Effector CD8-positive, alpha-beta T cell (primary cell): ENCODE results near the gene RBP3.

ENCODE experiments used
- DNase-seq: peaks from one replicate; lab custom pipeline; 2025; lab: John Stamatoyannopoulos, UW

RBP3 gene

DNA sequence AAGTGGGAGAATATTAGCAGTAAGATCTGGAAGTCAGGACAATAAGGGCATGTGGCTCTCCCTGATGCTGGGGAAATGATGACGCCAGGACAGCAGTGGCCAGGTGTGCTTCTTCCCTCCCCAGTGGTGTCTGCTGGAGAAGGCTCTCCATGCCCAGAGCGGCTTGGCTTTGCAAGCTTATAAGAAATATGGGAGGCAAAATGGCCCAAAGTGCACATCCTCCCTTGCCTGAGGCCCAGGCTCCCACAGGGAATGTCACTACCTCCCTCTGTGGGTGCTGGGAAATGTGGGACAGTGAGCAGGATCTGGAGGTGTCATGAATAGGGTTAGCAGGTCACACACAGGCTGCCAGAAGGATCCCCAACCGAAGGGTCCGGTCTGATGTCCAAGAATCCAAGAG lies 53.0 kb downstream of the RBP3 start:
- DNase-seq, result no peak

DNA sequence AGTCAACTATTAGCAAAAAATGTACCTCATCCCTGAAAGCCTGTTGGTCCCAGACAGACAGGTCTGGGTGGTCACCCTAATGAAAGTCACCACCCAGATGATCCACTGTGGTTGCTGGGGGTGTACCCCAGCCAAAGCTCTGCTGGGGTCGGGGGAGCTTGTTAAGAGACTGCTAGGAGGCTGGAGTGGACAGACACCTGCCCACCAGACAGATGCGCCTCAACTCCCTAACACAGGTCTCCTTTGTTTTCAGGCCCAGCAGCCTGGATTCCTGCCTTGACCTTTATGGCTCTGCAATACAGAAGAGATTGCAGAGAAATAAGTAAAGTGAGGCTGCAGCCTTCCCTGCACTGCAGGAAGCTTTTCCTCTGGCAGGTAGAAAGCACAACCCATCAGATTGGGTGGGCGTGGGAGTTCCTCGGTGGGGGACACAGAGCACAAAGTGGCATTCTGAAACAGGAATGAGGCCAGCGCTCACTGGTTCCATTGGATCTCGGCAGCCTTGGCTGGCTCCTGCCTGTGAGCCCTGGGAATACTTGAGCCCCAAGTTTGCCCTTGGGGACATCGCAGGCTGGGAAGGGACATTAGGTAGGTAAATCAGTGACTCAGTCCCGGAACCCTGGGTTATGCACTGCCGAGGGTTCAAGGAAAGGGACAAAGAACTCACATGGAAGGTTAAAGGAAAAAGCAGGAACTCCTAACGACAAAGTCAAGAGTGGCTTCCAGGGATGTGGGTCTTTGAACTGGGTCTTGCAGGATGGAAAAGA lies 53.9 kb downstream of the RBP3 start:
- DNase-seq, result no peak

DNA sequence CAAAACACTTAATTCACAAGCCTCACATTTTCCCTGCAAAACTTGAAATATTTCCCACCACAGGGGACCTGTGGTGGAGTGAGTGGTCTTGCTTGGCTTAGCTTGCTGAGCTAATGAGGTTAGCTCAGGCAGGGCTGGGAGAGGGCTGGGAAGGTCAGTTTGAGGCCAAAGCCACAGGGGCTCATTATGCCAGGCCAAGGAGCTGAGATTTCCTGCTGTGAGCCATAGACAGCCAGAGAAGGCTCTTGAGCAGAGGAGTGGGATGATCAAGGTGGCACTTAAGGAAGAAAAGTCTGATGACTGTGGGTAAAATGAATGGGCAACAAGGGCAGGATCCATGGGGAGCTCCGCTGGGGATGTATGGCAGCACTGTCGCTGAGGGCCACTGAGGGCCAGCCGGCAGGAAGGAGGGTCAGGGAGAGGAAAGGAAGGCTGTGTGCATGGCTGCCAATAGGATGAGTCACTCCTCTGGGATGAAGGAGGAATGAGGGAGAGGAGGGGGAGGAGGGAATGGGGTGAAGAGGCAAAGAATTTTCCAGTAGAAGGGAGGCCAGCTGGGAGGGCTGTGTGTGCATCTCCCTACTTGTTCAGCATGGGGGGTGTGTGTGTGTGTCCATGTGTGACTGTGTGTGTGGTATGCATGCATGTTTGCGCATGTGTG lies 54.6 kb downstream of the RBP3 start:
- DNase-seq, result no peak

DNA sequence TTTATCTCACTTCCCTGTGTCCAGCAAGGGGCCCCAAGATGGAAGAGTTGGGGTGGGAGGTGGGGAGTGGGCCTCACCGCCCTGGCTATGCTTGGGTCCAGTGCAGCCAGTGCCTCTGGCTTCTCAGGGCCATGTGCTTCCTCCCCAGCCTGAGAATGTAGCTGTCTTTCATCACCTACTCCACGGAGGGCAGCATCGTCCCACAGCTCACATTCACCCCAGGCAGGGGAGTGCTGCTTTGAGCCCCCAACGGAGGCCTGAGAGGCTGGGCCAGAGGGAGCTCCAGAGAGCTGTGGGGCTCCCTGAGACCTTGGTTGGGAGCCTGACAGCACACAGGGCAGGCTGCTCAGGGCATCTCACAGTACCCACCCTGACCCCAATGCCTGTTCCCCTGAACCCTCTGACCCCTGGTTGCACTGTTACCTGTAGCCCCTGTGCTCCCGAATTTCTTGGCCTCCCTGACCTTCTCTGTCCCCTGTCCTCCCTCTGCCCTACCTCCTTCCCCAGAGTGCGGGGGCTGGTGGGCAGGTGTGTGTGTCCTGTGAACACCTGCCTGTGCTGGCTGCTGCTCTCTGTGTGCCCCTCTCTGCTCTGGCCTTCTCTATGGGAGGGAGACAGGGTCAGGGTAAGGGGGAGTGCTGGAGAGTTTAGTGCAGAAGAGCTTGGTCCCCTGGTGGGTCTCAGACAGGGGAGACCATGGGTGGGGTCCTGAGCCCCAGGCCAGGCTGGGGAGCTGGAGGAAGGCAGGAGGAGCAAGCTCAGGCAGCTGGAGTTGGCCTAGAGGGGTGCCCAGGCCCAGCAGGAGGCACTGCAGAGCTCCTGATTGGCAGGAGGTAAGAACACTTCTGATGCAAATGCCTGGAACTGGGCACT lies 55.5 kb downstream of the RBP3 start:
- DNase-seq, result no peak

DNA sequence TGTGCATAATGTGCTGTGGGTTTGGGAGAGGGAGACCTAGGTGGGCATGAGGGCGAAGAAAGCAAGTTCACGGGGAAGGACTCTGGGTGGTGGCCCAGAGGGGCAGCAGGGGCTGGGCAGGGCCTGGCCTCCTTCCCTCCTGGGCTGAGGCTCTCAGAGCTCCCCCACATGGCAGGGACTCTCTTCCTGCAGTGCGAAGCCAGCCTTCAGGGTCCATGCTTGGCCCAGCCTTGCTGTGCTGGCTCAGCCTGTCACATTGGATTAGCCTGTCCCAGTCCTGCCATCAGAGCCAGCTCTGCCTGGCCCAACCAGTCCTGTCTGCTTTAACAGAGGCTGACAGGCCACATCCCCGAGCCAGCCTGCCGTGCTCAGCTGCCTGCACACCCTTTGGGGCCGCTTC lies 56.3 kb downstream of the RBP3 start:
- DNase-seq, result no peak

DNA sequence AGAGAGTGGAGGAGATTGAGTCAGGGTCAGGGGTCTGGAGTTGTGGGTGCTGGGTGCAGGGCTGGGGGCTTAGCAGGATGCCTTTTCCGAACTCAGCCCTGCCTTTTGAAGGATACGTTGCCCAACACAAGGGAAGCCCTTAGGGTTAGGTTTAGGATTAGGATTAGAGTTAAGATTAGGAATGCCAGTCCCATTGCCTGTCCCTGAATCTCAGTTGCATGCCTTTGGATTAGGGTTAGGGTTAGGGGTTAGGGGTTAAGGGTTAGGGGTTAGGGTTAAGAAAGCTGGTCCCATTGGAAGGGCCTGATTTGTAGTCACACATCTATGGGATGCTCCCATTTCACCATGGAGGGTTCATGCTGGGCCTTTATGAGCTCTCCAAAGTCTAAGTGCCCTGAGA lies 56.8 kb downstream of the RBP3 start:
- DNase-seq, result no peak

DNA sequence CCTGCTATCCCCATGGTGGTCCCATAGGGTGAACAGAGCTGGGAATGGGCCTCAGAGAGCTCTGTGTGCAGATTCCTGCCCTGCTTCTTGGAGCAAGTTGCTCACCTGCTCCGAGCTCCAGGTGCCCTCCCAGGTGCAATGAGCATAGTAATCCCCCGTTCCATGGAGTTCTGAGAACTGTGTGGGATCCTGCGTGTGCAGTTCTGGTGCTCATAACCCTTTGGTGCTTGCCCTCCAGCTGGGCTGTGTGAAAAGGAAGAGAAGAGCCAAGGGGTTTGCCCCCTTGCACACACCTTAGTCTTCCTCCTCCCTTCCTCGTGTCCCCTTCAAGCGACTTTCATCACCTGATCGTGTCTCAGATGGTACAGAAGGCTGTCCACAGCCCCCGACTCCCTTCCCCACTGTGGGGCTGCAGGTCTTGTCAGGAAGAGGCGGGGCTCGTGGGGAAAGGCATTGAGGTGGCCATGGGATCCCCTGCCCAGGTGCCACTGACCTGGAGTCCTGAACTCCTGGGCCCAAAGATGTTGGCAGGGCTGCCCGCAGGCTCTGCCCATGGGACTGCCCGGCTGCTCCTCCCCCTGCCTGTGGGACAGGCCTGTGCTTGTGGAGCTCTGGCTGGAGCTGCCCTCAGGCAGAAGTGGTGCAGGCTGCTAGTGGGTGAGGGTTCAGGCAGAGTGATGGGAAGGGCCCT lies 57.8 kb downstream of the RBP3 start:
- no peak for DNase-seq

DNA sequence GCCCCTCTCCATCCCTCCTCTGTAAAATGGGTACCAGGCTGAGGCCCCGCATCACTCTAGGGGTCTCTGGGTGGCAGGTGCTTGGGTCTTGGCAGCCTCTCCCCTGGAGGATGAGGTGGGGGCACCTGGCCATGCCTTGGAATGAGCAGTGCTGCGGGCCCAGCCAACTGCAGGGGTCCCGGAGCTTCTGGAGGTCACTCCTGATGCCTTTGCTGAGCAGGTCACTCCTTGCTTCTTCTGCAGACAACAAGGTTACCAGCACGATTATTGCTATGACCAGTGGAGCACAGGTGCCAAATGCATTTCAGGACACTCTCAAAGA lies 58.3 kb downstream of the RBP3 start:
- DNase-seq, result no peak

DNA sequence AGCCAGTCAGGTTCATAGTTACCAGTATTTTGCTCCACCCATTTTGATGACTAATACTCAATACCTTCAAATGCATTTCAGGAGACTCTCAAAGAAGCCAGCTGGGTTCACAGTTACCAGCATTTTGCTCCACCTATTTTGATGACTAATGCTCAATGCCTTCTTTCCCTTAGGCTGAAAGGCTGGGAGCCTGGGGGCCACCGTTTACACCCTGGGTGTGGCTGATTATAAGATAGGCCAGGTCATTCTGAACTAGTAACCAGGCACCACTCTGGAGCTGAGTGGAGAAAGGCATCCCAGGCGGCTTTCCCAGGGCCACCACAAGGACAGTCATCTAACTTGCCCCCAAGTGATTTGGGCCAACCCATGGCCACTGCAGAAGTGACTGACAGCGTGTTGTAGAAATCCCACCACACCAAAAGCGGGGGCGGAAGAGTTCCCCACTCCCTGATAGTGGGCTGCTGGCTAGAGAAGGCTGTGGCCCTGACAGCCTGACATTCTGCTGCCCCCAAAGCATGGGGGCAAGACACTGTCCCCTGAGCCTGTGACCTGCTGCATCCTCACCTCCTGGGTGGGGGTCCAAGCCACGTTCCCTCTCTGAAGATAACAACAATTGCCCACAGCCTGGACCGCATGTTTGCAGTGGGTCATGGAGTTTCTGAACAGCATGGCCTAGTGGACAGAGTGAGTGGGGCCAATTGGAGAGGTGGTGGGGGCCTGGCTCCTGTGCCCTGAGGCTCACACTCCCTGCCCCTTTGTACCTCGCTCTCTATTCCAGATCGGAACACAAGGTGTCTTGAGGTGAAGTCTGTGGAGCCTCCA lies 58.9 kb downstream of the RBP3 start:
- no peak for DNase-seq
